ENCODE measurements around the gene DENND2A.
A peak's percentile ranks its signal among the peaks of the same experiment; 100 is the strongest.
"Not testable (repeated sequence)": the region's sequence is repeated elsewhere in the genome, so short reads cannot be mapped to it uniquely, and the experiment has no call there.

Gene DENND2A

GRCh38 chr7:140540136-140540777 is 100.4 kb downstream of the DENND2A start:
- DNase-seq, result no peak

GRCh38 chr7:140539461-140539860 is 101.2 kb downstream of the DENND2A start:
- no peak for DNase-seq

- DNase-seq, result no peak
Observed at GRCh38 chr7:140537750-140538482, 102.7 kb downstream of the DENND2A start.

GRCh38 chr7:140534743-140535142 is 105.9 kb downstream of the DENND2A start:
- DNase-seq, result no peak

GRCh38 chr7:140533394-140533872 is 107.2 kb downstream of the DENND2A start:
- no peak for DNase-seq

GRCh38 chr7:140529428-140529827 is 111.2 kb downstream of the DENND2A start:
- DNase-seq, result not testable (repeated sequence)

GRCh38 chr7:140526787-140527664 is 113.6 kb downstream of the DENND2A start:
- DNase-seq, result no peak

GRCh38 chr7:140526214-140526613 is 114.4 kb downstream of the DENND2A start:
- no peak for DNase-seq

- no peak for DNase-seq
Observed at GRCh38 chr7:140525743-140526142, 114.9 kb downstream of the DENND2A start.

GRCh38 chr7:140521421-140521820 is 119.2 kb downstream of the DENND2A start:
- DNase-seq, result no peak

GRCh38 chr7:140519007-140519399 is 121.6 kb downstream of the DENND2A start:
- DNase-seq, result no peak

GRCh38 chr7:140518370-140519006 is 122.1 kb downstream of the DENND2A start:
- no peak for DNase-seq

- peak; percentile 35 for DNase-seq
Observed at GRCh38 chr7:140517546-140518369, 122.9 kb downstream of the DENND2A start.

GRCh38 chr7:140512317-140513000 is 128.2 kb downstream of the DENND2A start:
- no peak for DNase-seq

GRCh38 chr7:140509789-140510188 is 130.8 kb downstream of the DENND2A start:
- no peak for DNase-seq

GRCh38 chr7:140507556-140507955 is 133.1 kb downstream of the DENND2A start:
- DNase-seq, result not testable (repeated sequence)

GRCh38 chr7:140506788-140507464 is 133.7 kb downstream of the DENND2A start:
- DNase-seq, result no peak

- no peak for DNase-seq
Observed at GRCh38 chr7:140501966-140502365, 138.6 kb downstream of the DENND2A start.

- DNase-seq, result not testable (repeated sequence)
Observed at GRCh38 chr7:140497807-140498206, 142.8 kb downstream of the DENND2A start.

- no peak for DNase-seq
Observed at GRCh38 chr7:140497241-140497769, 143.3 kb downstream of the DENND2A start.
